IPS-20b (cell line): ENCODE results near the gene CDH2.

Experiments
- H3K27ac ChIP-seq: one replicate; pipeline ENCODE4 v1.5.1; 2013; ENCODE audit warnings: low read length
- H3K27me3 ChIP-seq: 2 replicates; pipeline ENCODE4 v1.6.1; 2013; ENCODE audit warnings: mild to moderate bottlenecking, low read length, inconsistent platforms; ENCODE audit not compliant: insufficient read depth
- H3K36me3 ChIP-seq: 2 replicates; pipeline ENCODE4 v1.6.1; 2013; ENCODE audit warnings: low read depth, mild to moderate bottlenecking, inconsistent platforms, low read length, moderate library complexity; ENCODE audit not compliant: insufficient read depth
- H3K4me1 ChIP-seq: 2 replicates; pipeline ENCODE4 v1.6.1; 2013; ENCODE audit warnings: mild to moderate bottlenecking, control low read depth, inconsistent platforms, low read length, moderate library complexity; ENCODE audit not compliant: insufficient read depth
- H3K4me3 ChIP-seq: 2 replicates; pipeline ENCODE4 v1.5.1; 2013; ENCODE audit warnings: mild to moderate bottlenecking, low read length, inconsistent platforms
- H3K9ac ChIP-seq: 2 replicates; pipeline ENCODE4 v1.6.1; 2013; ENCODE audit warnings: low read depth, mild to moderate bottlenecking, inconsistent platforms, low read length, moderate library complexity
- H3K9me3 ChIP-seq: 2 replicates; pipeline ENCODE4 v1.6.1; 2013; ENCODE audit warnings: mild to moderate bottlenecking, low read depth, low read length, inconsistent platforms; ENCODE audit not compliant: insufficient read depth

CDH2 gene

DNA sequence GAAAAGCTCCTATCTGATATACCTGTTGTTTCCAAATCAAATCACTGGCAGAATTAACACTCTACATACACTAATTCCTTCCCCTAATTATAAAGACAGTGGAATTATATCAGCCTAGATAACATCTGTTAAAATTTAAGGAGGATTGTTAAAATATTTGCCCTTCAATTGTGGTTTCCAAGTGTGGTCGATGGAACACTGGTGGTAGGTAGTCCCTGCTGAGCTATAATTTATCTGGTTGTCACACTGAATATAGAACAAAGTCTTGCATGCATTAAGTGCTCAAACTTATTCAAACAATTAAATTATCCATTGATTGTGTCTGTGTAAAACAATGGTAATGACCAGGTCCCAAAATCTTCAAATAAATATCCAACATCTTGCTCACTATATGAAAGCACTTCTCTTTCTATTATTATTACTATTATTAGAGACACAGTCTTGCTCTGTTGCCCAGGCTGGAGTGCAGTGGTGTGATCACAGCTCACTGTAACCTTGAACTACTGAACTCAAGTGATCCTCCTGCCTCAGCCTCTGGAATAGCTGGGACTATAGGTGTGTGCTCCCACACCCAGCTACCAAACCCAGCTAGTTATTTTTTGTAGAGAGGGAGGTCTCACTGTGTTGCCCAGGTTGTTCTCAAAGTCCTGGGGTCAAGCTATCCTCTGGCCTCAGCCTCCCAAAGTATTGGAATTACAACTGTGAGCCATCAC, 12.0 kb downstream of the CDH2 start:
- H3K27ac ChIP-seq = no peak overlapping the region
- H3K4me3 ChIP-seq = no peak overlapping the region

GRCh38 chr18:28163201-28163775, 13.6 kb downstream of the CDH2 start:
- H3K4me1 ChIP-seq = peaks cover 20% of the 10 kb centered on the region
- no peaks in the 10 kb centered on the region for H3K36me3 ChIP-seq
- H3K27ac ChIP-seq = no peak overlapping the region
- no peak overlapping the region for H3K4me3 ChIP-seq
- no peaks in the 10 kb centered on the region for H3K9me3 ChIP-seq
- no peaks in the 10 kb centered on the region for H3K27me3 ChIP-seq
- no peak overlapping the region for H3K9ac ChIP-seq

More for the DNA sequence above, 12.0 kb downstream of the CDH2 start:
- Histone ChIP-seq H3K4me1 (peaks cover 11% of the 10 kb centered on the region), H3K36me3 (no peaks in the 10 kb centered on the region), H3K9ac (no peak overlapping the region), H3K27me3 (no peaks in the 10 kb centered on the region), H3K9me3 (no peaks in the 10 kb centered on the region)

- peaks cover 16% of the 10 kb centered on the region for H3K4me1 ChIP-seq
These were observed 15.0 kb downstream of the CDH2 start for GRCh38 chr18:28161608-28162599.

DNA sequence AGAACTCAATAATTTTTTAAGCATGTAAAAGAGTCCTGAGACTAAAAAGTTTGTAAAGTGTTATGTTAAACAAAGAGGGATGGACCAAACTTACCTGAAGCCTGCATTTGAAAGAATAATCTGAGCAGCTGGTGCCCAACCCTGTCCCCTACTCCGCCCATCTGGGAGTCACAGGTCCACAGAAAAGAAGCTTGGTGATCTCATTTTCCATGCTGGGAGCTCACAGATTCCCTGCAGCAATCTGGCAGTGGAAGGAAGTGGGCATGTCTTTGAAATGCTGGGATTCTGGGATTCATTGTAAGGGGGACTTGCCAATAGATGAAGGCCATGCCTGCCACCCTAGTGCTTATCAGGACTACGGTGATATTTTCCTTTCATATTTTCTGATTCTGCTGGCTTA, 17.9 kb downstream of the CDH2 start:
- H3K4me3 ChIP-seq = no peak overlapping the region
- H3K9me3 ChIP-seq = no peaks in the 10 kb centered on the region
- no peaks in the 10 kb centered on the region; the same call in 1 of the 2 replicates for H3K27me3 ChIP-seq
- H3K36me3 ChIP-seq = no peaks in the 10 kb centered on the region
- no peak overlapping the region for H3K9ac ChIP-seq
- H3K27ac ChIP-seq = no peak overlapping the region
- H3K4me1 ChIP-seq = peaks cover 33% of the 10 kb centered on the region

More at GRCh38 chr18:28161608-28162599, 15.0 kb downstream of the CDH2 start:
- H3K36me3 ChIP-seq = no peaks in the 10 kb centered on the region
- no peak overlapping the region for H3K9ac ChIP-seq
- no peak overlapping the region for H3K27ac ChIP-seq
- H3K9me3 ChIP-seq = no peaks in the 10 kb centered on the region
- H3K27me3 ChIP-seq = no peaks in the 10 kb centered on the region
- no peak overlapping the region for H3K4me3 ChIP-seq

DNA sequence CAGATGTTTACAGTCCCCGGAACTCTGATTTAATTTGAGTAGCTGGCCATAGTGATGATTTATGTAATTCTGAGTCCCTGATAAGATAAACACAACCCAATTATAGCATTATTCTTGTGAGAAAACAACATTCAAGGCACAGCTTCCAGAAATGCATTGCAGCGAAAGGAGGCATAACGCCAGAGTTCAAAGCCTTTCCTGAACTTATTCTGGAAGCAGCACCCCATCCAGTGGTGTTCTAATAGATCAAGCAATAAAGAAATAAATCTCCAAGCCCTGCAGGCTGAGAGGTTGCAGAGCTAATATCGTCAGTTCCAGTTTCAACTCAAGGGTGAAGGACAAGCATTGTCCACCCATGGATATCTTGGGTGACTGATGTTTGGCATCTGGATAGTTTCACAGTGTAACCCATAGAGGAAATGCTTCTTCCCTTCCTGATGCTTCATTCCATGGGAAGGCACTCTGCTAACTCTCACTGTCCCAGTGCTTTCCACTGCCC, 18.8 kb downstream of the CDH2 start:
- Histone ChIP-seq H3K27ac (no peak overlapping the region), H3K4me3 (no peak overlapping the region), H3K4me1 (peaks cover 42% of the 10 kb centered on the region), H3K27me3 (no peaks in the 10 kb centered on the region; the same call in 1 of the 2 replicates), H3K36me3 (no peaks in the 10 kb centered on the region), H3K9ac (no peak overlapping the region), H3K9me3 (no peaks in the 10 kb centered on the region)

- Histone ChIP-seq H3K36me3 (no peaks in the 10 kb centered on the region), H3K9me3 (no peaks in the 10 kb centered on the region), H3K27ac (no peak overlapping the region), H3K27me3 (no peaks in the 10 kb centered on the region; the same call in 1 of the 2 replicates), H3K4me1 (peaks cover 53% of the 10 kb centered on the region), H3K9ac (no peak overlapping the region), H3K4me3 (no peak overlapping the region)
These were observed 23.4 kb downstream of the CDH2 start for GRCh38 chr18:28153485-28154065.

GRCh38 chr18:28152754-28153153, 24.2 kb downstream of the CDH2 start:
- H3K9ac ChIP-seq = no peak overlapping the region
- H3K27me3 ChIP-seq = no peaks in the 10 kb centered on the region; the same call in 1 of the 2 replicates
- H3K4me1 ChIP-seq = peaks cover 53% of the 10 kb centered on the region
- H3K36me3 ChIP-seq = no peaks in the 10 kb centered on the region
- H3K27ac ChIP-seq = no peak overlapping the region
- no peak overlapping the region for H3K4me3 ChIP-seq
- no peaks in the 10 kb centered on the region for H3K9me3 ChIP-seq

- Histone ChIP-seq H3K9me3 (no peaks in the 10 kb centered on the region), H3K4me1 (peaks cover 53% of the 10 kb centered on the region), H3K27ac (no peak overlapping the region)
These were observed 24.6 kb downstream of the CDH2 start for GRCh38 chr18:28152354-28152753.

DNA sequence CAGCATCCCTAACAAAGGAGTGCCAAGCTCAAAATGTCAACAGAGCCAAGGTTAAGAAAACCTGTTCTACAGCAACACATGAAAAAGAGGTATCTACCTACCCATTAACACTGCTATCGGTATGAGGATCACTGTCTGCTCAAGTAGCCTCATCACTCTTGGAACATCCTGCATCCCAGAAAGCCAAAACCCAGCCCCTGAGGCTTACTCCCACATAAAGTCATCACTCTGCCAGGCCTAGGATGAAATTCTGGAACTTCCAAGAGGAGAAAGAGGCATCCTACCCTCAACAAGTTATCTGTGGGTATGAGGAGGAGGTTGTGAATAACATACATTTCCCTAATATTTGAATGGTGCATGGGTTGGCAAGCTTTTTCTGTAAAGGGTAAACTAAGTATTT, 25.5 kb downstream of the CDH2 start:
- Histone ChIP-seq H3K4me3 (no peak overlapping the region), H3K4me1 (peaks cover 56% of the 10 kb centered on the region), H3K36me3 (no peaks in the 10 kb centered on the region), H3K9me3 (no peaks in the 10 kb centered on the region), H3K27me3 (no peaks in the 10 kb centered on the region; the same call in 1 of the 2 replicates), H3K9ac (no peak overlapping the region), H3K27ac (no peak overlapping the region)

More at GRCh38 chr18:28152354-28152753, 24.6 kb downstream of the CDH2 start:
- peak overlapping the region; percentile 16; the same call in 1 of the 2 replicates for H3K9ac ChIP-seq
- no peaks in the 10 kb centered on the region; the same call in 1 of the 2 replicates for H3K27me3 ChIP-seq
- H3K36me3 ChIP-seq = no peaks in the 10 kb centered on the region
- H3K4me3 ChIP-seq = no peak overlapping the region

- no peak overlapping the region for H3K9ac ChIP-seq
- H3K9me3 ChIP-seq = no peaks in the 10 kb centered on the region
- peaks cover 56% of the 10 kb centered on the region for H3K4me1 ChIP-seq
- no peaks in the 10 kb centered on the region for H3K36me3 ChIP-seq
- no peaks in the 10 kb centered on the region; the same call in 1 of the 2 replicates for H3K27me3 ChIP-seq
- no peak overlapping the region for H3K4me3 ChIP-seq
- H3K27ac ChIP-seq = no peak overlapping the region
These were observed 26.0 kb downstream of the CDH2 start for GRCh38 chr18:28150925-28151324.
